Mesendoderm (in vitro differentiated cells): ENCODE measurements around the gene GNG11.

Experiments used
- DNase-seq: peaks from one replicate; pipeline ENCODE4 v3.0.0; 2013
- H2AK5ac ChIP-seq: 2 replicates; pipeline ENCODE4 v1.6.1; 2013; ENCODE audit warnings: low read length, inconsistent platforms
- H2BK120ac ChIP-seq: 2 replicates; pipeline ENCODE4 v1.6.1; 2013; ENCODE audit warnings: low read depth, mild to moderate bottlenecking, low read length, moderate library complexity, mixed read lengths
- H2BK15ac ChIP-seq: replicated peaks from 2 replicates; pipeline ENCODE4 v1.6.1; 2013; ENCODE audit warnings: low read depth, mild to moderate bottlenecking, moderate library complexity
- H2BK5ac ChIP-seq: 2 replicates; pipeline ENCODE4 v1.6.1; 2013; ENCODE audit warnings: low read length, inconsistent platforms
- H3K18ac ChIP-seq: 2 replicates; pipeline ENCODE4 v1.6.1; 2013; ENCODE audit warnings: mild to moderate bottlenecking, low read length, mixed read lengths
- H3K23ac ChIP-seq: one replicate; pipeline ENCODE4 v1.6.1; 2013; ENCODE audit warnings: low read length
- H3K27ac ChIP-seq: 2 replicates; pipeline ENCODE4 v1.5.1; 2013; ENCODE audit warnings: low read depth, mild to moderate bottlenecking, inconsistent platforms, low read length, moderate library complexity
- H3K27me3 ChIP-seq: 2 replicates; pipeline ENCODE4 v1.6.1; 2013; ENCODE audit warnings: low read length, control low read depth, mild to moderate bottlenecking, inconsistent platforms; ENCODE audit not compliant: insufficient read depth, poor library complexity
- H3K36me3 ChIP-seq: 2 replicates; pipeline ENCODE4 v1.6.1; 2013; ENCODE audit warnings: low read length, inconsistent platforms; ENCODE audit not compliant: control insufficient read depth, insufficient read depth
- H3K4ac ChIP-seq: one replicate; pipeline ENCODE4 v1.6.1; 2013; ENCODE audit warnings: low read depth, mild to moderate bottlenecking, low read length, moderate library complexity
- H3K4me1 ChIP-seq: 2 replicates; pipeline ENCODE4 v1.6.1; 2013; ENCODE audit warnings: low read depth, low read length, inconsistent platforms; ENCODE audit not compliant: control insufficient read depth
- H3K4me2 ChIP-seq: 2 replicates; pipeline ENCODE4 v1.6.1; 2013; ENCODE audit warnings: low read length
- H3K4me3 ChIP-seq: 2 replicates; pipeline ENCODE4 v1.5.1; 2013; ENCODE audit warnings: mild to moderate bottlenecking, low read length
- H3K56ac ChIP-seq: one replicate; pipeline ENCODE4 v1.6.1; 2013; ENCODE audit warnings: low read length
- H3K79me1 ChIP-seq: 2 replicates; pipeline ENCODE4 v1.6.1; 2013; ENCODE audit warnings: low read length, inconsistent platforms
- H3K79me2 ChIP-seq: 2 replicates; pipeline ENCODE4 v1.6.1; 2013; ENCODE audit warnings: mild to moderate bottlenecking, low read length; ENCODE audit not compliant: control insufficient read depth, insufficient read depth
- H3K9ac ChIP-seq: 2 replicates; pipeline ENCODE4 v1.6.1; 2013; ENCODE audit warnings: low read length, inconsistent platforms
- H4K5ac ChIP-seq: one replicate; pipeline ENCODE4 v1.6.1; 2013; ENCODE audit warnings: low read length
- H4K8ac ChIP-seq: one replicate; pipeline ENCODE4 v1.6.1; 2013; ENCODE audit warnings: low read depth, mild to moderate bottlenecking, control low read depth, low read length, moderate library complexity
- WGBS: extraction: QIAGEN DNeasy Blood & Tissue Kit; methylation state at CpG from one replicate; pipeline ENCODE4 v1.1.7; 2013; ENCODE audit warnings: low lambda C conversion rate, missing lambda C conversion rate; ENCODE audit not compliant: insufficient coverage; ENCODE audit errors: extremely low coverage; 5-methylcytosine and 5-hydroxymethylcytosine counted together

The GNG11 gene

GRCh38 chr7:93944673-93945072, 23.1 kb downstream of the GNG11 start:
- no peaks in the 10 kb centered on the region for H3K27me3 ChIP-seq
- no peak overlapping the region for H3K4ac ChIP-seq
- H2BK120ac ChIP-seq = no peak overlapping the region
- no peak overlapping the region for H3K23ac ChIP-seq
- no peak overlapping the region for H2BK15ac ChIP-seq
- H3K4me2 ChIP-seq = no peak overlapping the region
- no peak overlapping the region for H3K18ac ChIP-seq
- H3K4me1 ChIP-seq = no peaks in the 10 kb centered on the region
- no peak overlapping the region for H2AK5ac ChIP-seq
- no CpG with 5 or more reads among the region's 1 CpG for WGBS
- H3K36me3 ChIP-seq = no peaks in the 10 kb centered on the region
- H3K79me1 ChIP-seq = no peaks in the 10 kb centered on the region
- no peak overlapping the region for H3K27ac ChIP-seq
- no peak overlapping the region for H3K4me3 ChIP-seq
- H3K79me2 ChIP-seq = no peaks in the 10 kb centered on the region
- no peak overlapping the region for H3K9ac ChIP-seq
- DNase-seq = no peak
- no peak overlapping the region for H4K8ac ChIP-seq
- no peak overlapping the region for H2BK5ac ChIP-seq
- H4K5ac ChIP-seq = no peak overlapping the region
- H3K56ac ChIP-seq = no peak overlapping the region

DNA sequence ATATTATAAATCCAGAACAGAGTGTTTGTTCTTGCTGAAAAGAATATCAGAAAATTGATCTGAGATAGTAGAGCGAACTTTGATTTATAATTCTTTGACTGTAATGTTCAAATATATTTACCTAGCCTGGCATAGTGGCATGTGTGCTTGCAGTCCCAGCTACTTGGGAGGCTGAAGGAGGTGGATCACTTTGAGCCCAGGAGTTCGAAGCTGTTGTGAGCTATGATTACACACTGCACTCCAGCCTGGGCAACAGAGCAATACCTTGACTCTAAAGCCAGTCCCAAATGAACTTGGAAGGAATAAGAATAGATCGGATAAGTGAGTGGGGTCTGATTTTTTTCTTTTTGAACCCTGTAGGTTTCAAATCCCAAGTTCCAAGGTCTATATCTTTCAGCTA, 23.5 kb downstream of the GNG11 start:
- Histone ChIP-seq H3K79me1 (no peaks in the 10 kb centered on the region), H3K4ac (no peak overlapping the region), H3K4me2 (no peak overlapping the region), H3K56ac (no peak overlapping the region), H3K4me1 (no peaks in the 10 kb centered on the region), H3K36me3 (no peaks in the 10 kb centered on the region), H4K8ac (no peak overlapping the region), H2BK120ac (no peak overlapping the region), H2BK15ac (no peak overlapping the region), H2AK5ac (no peak overlapping the region), H3K23ac (no peak overlapping the region), H3K18ac (no peak overlapping the region), H3K4me3 (no peak overlapping the region), H3K9ac (no peak overlapping the region), H3K27me3 (no peaks in the 10 kb centered on the region), H3K79me2 (no peaks in the 10 kb centered on the region), H3K27ac (no peak overlapping the region), H2BK5ac (no peak overlapping the region), H4K5ac (no peak overlapping the region)
- DNase-seq = no peak
- no CpG with 5 or more reads among the region's 3 CpGs for WGBS

DNA sequence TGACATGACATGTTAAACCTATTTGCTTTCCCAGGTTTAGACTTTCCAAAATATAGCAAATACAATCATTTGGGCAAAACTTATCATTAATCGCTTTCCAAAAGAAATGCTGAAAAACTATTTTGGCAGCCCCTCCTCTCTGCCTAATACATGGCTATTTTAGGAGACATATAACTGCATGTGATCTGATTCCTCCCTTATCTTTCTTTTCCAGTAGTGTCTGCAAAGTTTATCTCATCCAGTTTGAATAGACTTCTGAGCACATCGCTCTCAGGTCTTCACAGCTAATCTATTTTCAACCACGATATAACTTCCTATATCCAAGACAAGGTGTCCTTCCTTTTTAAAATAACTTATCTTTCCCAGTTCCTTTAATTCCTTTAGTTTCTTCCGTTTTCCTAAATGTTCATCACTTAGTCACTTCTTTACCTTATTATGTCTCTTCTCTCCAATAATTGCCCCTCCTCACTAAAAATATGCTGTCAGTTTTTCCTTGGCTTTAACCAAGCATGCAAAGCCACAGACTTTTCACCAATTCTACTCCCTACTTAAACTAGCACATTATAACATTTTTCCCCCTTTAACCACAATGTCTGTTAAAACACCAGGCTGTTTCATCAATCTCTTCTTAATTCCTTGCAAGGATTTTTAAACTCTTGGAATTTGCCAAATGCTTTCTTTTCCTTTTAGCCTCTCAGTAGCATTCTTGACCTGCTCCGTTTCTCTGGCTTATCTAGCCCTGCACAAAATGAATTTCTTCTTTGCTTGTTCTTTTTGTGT, 24.4 kb downstream of the GNG11 start:
- Histone ChIP-seq H3K4me3 (no peak overlapping the region), H3K18ac (no peak overlapping the region), H3K23ac (no peak overlapping the region), H3K27ac (no peak overlapping the region), H3K9ac (no peak overlapping the region), H4K8ac (no peak overlapping the region), H3K56ac (no peak overlapping the region), H4K5ac (no peak overlapping the region), H3K27me3 (no peaks in the 10 kb centered on the region), H3K4ac (no peak overlapping the region), H3K4me1 (no peaks in the 10 kb centered on the region), H2BK5ac (no peak overlapping the region), H3K79me2 (no peaks in the 10 kb centered on the region), H2AK5ac (no peak overlapping the region), H2BK15ac (no peak overlapping the region), H3K79me1 (no peaks in the 10 kb centered on the region), H3K36me3 (no peaks in the 10 kb centered on the region), H2BK120ac (no peak overlapping the region), H3K4me2 (no peak overlapping the region)
- WGBS = 100% methylated on average over 2 of the region's 5 CpGs
- no peak for DNase-seq

GRCh38 chr7:93948106-93948505, 26.6 kb downstream of the GNG11 start:
- Histone ChIP-seq H2BK120ac (no peak overlapping the region), H3K79me2 (no peaks in the 10 kb centered on the region), H4K5ac (no peak overlapping the region), H3K27me3 (no peaks in the 10 kb centered on the region), H3K4me2 (no peak overlapping the region), H4K8ac (no peak overlapping the region), H3K4ac (no peak overlapping the region), H2BK15ac (no peak overlapping the region), H3K4me3 (no peak overlapping the region), H3K18ac (no peak overlapping the region), H3K36me3 (no peaks in the 10 kb centered on the region), H2AK5ac (no peak overlapping the region), H3K4me1 (no peaks in the 10 kb centered on the region), H3K79me1 (no peaks in the 10 kb centered on the region), H3K56ac (no peak overlapping the region), H3K27ac (no peak overlapping the region), H2BK5ac (no peak overlapping the region), H3K9ac (no peak overlapping the region), H3K23ac (no peak overlapping the region)
- WGBS = no CpG with 5 or more reads among the region's 1 CpG
- no peak for DNase-seq

DNA sequence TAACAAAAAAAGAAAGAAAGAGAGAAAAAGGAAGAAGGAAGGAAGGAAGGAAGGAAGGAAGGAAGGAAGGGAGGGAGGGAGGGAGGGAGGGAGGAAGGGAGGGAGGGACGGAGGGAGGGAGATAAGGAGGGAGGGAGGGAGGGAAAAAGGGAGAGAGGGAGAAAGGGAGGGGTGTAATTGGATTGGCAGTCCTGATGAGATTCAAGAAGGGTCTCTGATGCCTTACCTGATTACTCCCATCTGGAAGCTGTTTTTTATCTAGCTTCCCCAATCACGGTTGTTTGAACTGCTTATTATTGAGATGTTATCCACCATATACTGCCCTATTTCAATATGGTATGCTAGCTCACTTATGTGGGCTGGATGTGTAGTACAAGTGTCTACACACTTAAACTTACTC, 27.3 kb downstream of the GNG11 start:
- no CpG with 5 or more reads among the region's 2 CpGs for WGBS

GRCh38 chr7:93949423-93949822, 27.9 kb downstream of the GNG11 start:
- H2BK5ac ChIP-seq = no peak overlapping the region
- no peaks in the 10 kb centered on the region for H3K4me1 ChIP-seq
- H3K9ac ChIP-seq = no peak overlapping the region
- no peaks in the 10 kb centered on the region for H3K79me2 ChIP-seq
- H2BK120ac ChIP-seq = no peak overlapping the region
- H3K18ac ChIP-seq = no peak overlapping the region
- no peak overlapping the region for H3K56ac ChIP-seq
- H2AK5ac ChIP-seq = no peak overlapping the region
- H4K8ac ChIP-seq = no peak overlapping the region
- H2BK15ac ChIP-seq = no peak overlapping the region
- H3K27me3 ChIP-seq = no peaks in the 10 kb centered on the region
- H3K79me1 ChIP-seq = no peaks in the 10 kb centered on the region
- H4K5ac ChIP-seq = no peak overlapping the region
- no peak overlapping the region for H3K4me2 ChIP-seq
- WGBS = no CpG with 5 or more reads among the region's 1 CpG
- H3K36me3 ChIP-seq = no peaks in the 10 kb centered on the region
- no peak overlapping the region for H3K4me3 ChIP-seq
- DNase-seq = no peak
- H3K4ac ChIP-seq = no peak overlapping the region
- no peak overlapping the region for H3K23ac ChIP-seq
- no peak overlapping the region for H3K27ac ChIP-seq

More for the DNA sequence above, 27.3 kb downstream of the GNG11 start:
- Histone ChIP-seq H3K18ac (no peak overlapping the region), H3K9ac (no peak overlapping the region), H2BK15ac (no peak overlapping the region), H3K4me2 (no peak overlapping the region), H3K79me1 (no peaks in the 10 kb centered on the region), H4K5ac (no peak overlapping the region), H3K4me1 (no peaks in the 10 kb centered on the region), H3K4ac (no peak overlapping the region), H2BK5ac (no peak overlapping the region), H3K27ac (no peak overlapping the region), H3K79me2 (no peaks in the 10 kb centered on the region), H3K4me3 (no peak overlapping the region), H3K23ac (no peak overlapping the region), H3K27me3 (no peaks in the 10 kb centered on the region), H2BK120ac (no peak overlapping the region), H3K36me3 (no peaks in the 10 kb centered on the region), H3K56ac (no peak overlapping the region), H2AK5ac (no peak overlapping the region), H4K8ac (no peak overlapping the region)
- no peak for DNase-seq
